GM12874 (cell line): ENCODE measurements around the gene CCDC146.

ENCODE experiments used
- CTCF ChIP-seq: IDR thresholded peaks from 2 replicates; pipeline ENCODE4 v1.5.1; 2011; ENCODE audit warnings: low read depth, mild to moderate bottlenecking, control low read depth, low read length, moderate library complexity; ENCODE audit not compliant: insufficient read depth

The CCDC146 gene

GRCh38 chr7:77318019-77318418 lies 195.6 kb downstream of the CCDC146 start:
- no peak for TF ChIP-seq CTCF

DNA sequence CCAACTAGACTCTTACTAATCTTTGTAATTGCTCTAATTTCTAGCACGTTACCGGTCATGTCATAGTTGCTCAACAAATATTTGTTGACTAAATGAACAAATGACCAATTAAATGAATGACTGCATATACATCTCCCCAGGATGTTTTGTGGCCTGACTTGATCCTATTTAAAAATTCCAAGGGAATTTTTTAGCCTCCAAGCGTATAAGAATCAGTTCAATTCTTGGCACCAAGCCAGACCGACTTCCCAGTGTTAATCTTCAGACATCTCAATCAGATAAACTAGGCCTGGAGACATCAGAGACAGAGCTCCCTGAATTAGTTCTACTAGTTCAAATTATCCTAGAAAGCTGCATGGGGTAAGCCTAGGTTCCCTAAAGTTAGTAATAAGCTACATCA lies 197.7 kb downstream of the CCDC146 start:
- no peak for TF ChIP-seq CTCF

GRCh38 chr7:77320714-77321113 lies 198.3 kb downstream of the CCDC146 start:
- TF ChIP-seq CTCF: no peak

GRCh38 chr7:77321300-77321699 lies 198.9 kb downstream of the CCDC146 start:
- TF ChIP-seq CTCF: no peak

- TF ChIP-seq CTCF: no peak
These were observed 203.7 kb downstream of the CCDC146 start for GRCh38 chr7:77326131-77326530.

GRCh38 chr7:77327067-77327931 lies 204.9 kb downstream of the CCDC146 start:
- no peak for TF ChIP-seq CTCF

DNA sequence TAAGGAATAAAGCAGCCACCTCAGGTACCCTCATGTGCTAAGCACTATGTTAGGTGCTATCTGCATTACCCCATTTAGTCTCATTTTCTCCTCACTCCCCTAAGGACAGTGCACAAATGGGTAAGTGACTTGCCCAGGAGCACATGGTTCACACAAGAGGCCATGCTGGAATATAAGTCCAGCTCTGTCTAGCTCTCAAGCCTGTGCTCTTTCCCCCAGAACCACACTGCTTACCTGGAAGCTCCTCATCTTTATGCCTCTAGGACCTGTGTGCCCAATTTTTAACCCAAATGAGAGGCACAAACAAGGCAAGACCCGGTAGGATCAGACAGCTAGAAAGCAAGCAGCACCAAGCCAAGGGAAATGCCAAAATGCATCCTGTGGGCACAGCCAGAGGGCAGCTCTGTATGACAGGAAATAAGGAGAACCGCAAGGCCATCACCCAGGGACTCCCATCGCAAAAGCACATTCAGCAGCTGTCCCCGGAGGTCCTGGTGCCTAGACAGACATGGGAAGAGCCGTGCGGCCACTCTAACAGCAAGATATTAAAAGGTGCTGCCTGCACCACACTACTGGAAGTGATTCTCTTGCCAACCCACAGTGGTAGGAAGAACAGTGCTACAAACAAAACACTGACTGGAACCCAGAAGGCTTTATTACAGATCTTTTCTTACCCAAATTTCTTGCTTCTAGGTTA lies 205.7 kb downstream of the CCDC146 start:
- no peak for TF ChIP-seq CTCF
